HG02943 (cell line): ENCODE measurements around the gene CCL7.

Experiments used
- ATAC-seq: cut with Tn5 transposase; IDR thresholded peaks from one replicate; pipeline ENCODE4 v1.9.1; 2021; ENCODE audit warnings: mild to moderate bottlenecking, low read depth, moderate library complexity; ENCODE audit not compliant: unreplicated experiment

Gene CCL7

GRCh38 chr17:34246446-34246845, 23.6 kb upstream of the CCL7 start:
- no peak for ATAC-seq

- no peak for ATAC-seq
Measured at GRCh38 chr17:34246881-34247280, 23.1 kb upstream of the CCL7 start.

- no peak for ATAC-seq
Measured at GRCh38 chr17:34248511-34249024, 21.5 kb upstream of the CCL7 start.

- no peak for ATAC-seq
Measured at GRCh38 chr17:34249061-34249460, 21.0 kb upstream of the CCL7 start.

- no peak for ATAC-seq
Measured at GRCh38 chr17:34249478-34249877, 20.5 kb upstream of the CCL7 start.

GRCh38 chr17:34251186-34251585, 18.8 kb upstream of the CCL7 start:
- no peak for ATAC-seq

GRCh38 chr17:34252095-34252443, 18.0 kb upstream of the CCL7 start:
- no peak for ATAC-seq

- no peak for ATAC-seq
Measured at GRCh38 chr17:34252444-34253138, 17.4 kb upstream of the CCL7 start.

- ATAC-seq, result no peak
Measured at GRCh38 chr17:34253139-34253525, 16.9 kb upstream of the CCL7 start.

GRCh38 chr17:34254146-34254545, 15.9 kb upstream of the CCL7 start:
- ATAC-seq, result no peak

- ATAC-seq, result no peak
Measured at GRCh38 chr17:34254651-34255380, 15.2 kb upstream of the CCL7 start, which contains the start of gene CCL2. TSS of gene CCL2 (plus strand) at chr17:34255285. CDS start at chr17:34255350, 65 bp downstream.

- ATAC-seq, result no peak
Measured at GRCh38 chr17:34255381-34255732, 14.7 kb upstream of the CCL7 start.

- ATAC-seq, result no peak
Measured at GRCh38 chr17:34255841-34256240, 14.2 kb upstream of the CCL7 start.

GRCh38 chr17:34257299-34257985, 12.6 kb upstream of the CCL7 start:
- no peak for ATAC-seq

GRCh38 chr17:34257986-34258326, 12.1 kb upstream of the CCL7 start:
- no peak for ATAC-seq

GRCh38 chr17:34259146-34259545, 10.9 kb upstream of the CCL7 start:
- ATAC-seq, result no peak

GRCh38 chr17:34260861-34261260, 9.2 kb upstream of the CCL7 start:
- no peak for ATAC-seq

- ATAC-seq, result no peak
Measured at GRCh38 chr17:34261568-34262337, 8.3 kb upstream of the CCL7 start.

- ATAC-seq, result no peak
Measured at GRCh38 chr17:34265711-34266110, 4.3 kb upstream of the CCL7 start.

GRCh38 chr17:34275881-34276280, 5.9 kb downstream of the CCL7 start:
- ATAC-seq, result no peak

GRCh38 chr17:34276826-34277225, 6.8 kb downstream of the CCL7 start:
- ATAC-seq, result no peak
